Measurements from ENCODE around the gene FOXF1. TPM values are rescaled to one million over a fixed set of nuclear protein-coding genes. Genes with fewer than 3 reads are reported as not detected.

Gene FOXF1
- total and polyA plus RNA-seq, 3 donors from 2014 or later = 0.91 to 2.8 (median 2.0) TPM

- H3K27me3 ChIP-seq = no peaks in the 10 kb centered on the region
- TF ChIP-seq CTCF (IDR thresholded peaks at IDR 0.05) (no peak), POLR2A (IDR thresholded peaks at IDR 0.05) (no peak)
- no peak overlapping the region for H3K4me3 ChIP-seq
- H3K4me1 ChIP-seq = no peaks in the 10 kb centered on the region
- WGBS, 2 donors = 93 to 98% methylated on average over 5 of the region's 5 CpGs
- H3K9me3 ChIP-seq = no peaks in the 10 kb centered on the region
- DNase-seq = no peak
- intact Hi-C loops (cut with DNase I; ENCODE audit: low total_unique reads) = no loop called here
- H3K27ac ChIP-seq = no peak overlapping the region
- H3K36me3 ChIP-seq (ENCODE audit: low read depth, missing control alignments) = no peaks in the 10 kb centered on the region
Measured at GRCh38 chr16:86472366-86472765, 38.0 kb upstream of the FOXF1 start.

- peaks cover 4% of the 10 kb centered on the region for H3K4me1 ChIP-seq
- DNase-seq = no peak
- H3K9me3 ChIP-seq = no peaks in the 10 kb centered on the region
- no peaks in the 10 kb centered on the region for H3K27me3 ChIP-seq
- no peak overlapping the region for H3K27ac ChIP-seq
- no peaks in the 10 kb centered on the region for H3K36me3 ChIP-seq (ENCODE audit: low read depth, missing control alignments)
- TF ChIP-seq POLR2A (IDR thresholded peaks at IDR 0.05) (no peak), CTCF (IDR thresholded peaks at IDR 0.05) (no peak)
- intact Hi-C loops (cut with DNase I; ENCODE audit: low total_unique reads) = no loop called here
- 23 to 43% methylated on average over 11 of the region's 11 CpGs for whole genome bisulfite sequencing, 2 donors
- H3K4me3 ChIP-seq = no peak overlapping the region
Measured at GRCh38 chr16:86476956-86477534, 33.3 kb upstream of the FOXF1 start.

- no peak overlapping the region for H3K4me3 ChIP-seq
- TF ChIP-seq POLR2A (IDR thresholded peaks at IDR 0.05) (no peak), CTCF (IDR thresholded peaks at IDR 0.05) (no peak)
- WGBS, 2 donors = 51 to 68% methylated on average over 5 of the region's 5 CpGs
- H3K27ac ChIP-seq = no peak overlapping the region
- H3K4me1 ChIP-seq = peaks cover 4% of the 10 kb centered on the region
- no peaks in the 10 kb centered on the region for H3K36me3 ChIP-seq (ENCODE audit: low read depth, missing control alignments)
- intact Hi-C loops (cut with DNase I; ENCODE audit: low total_unique reads) = no loop called here
- no peak for DNase-seq
- no peaks in the 10 kb centered on the region for H3K9me3 ChIP-seq
- no peaks in the 10 kb centered on the region for H3K27me3 ChIP-seq
Measured at GRCh38 chr16:86477642-86478041, 32.7 kb upstream of the FOXF1 start.

- Histone ChIP-seq H3K9me3 (no peaks in the 10 kb centered on the region), H3K36me3 (ENCODE audit: low read depth, missing control alignments) (no peaks in the 10 kb centered on the region), H3K4me1 (peaks cover 4% of the 10 kb centered on the region), H3K4me3 (no peak overlapping the region), H3K27me3 (no peaks in the 10 kb centered on the region), H3K27ac (no peak overlapping the region)
- no peak for DNase-seq
- TF ChIP-seq CTCF (IDR thresholded peaks at IDR 0.05) = no peak
- TF ChIP-seq POLR2A (IDR thresholded peaks at IDR 0.05) = no peak
- intact Hi-C loops (cut with DNase I; ENCODE audit: low total_unique reads) = no loop called here
Measured at GRCh38 chr16:86478779-86479178, 31.5 kb upstream of the FOXF1 start.

GRCh38 chr16:86479419-86479818 lies 30.9 kb upstream of the FOXF1 start:
- Histone ChIP-seq H3K4me1 (peaks cover 4% of the 10 kb centered on the region), H3K9me3 (no peaks in the 10 kb centered on the region), H3K27me3 (no peaks in the 10 kb centered on the region), H3K4me3 (no peak overlapping the region), H3K27ac (no peak overlapping the region), H3K36me3 (ENCODE audit: low read depth, missing control alignments) (no peaks in the 10 kb centered on the region)
- WGBS, 2 donors = 28 to 60% methylated on average over 9 of the region's 9 CpGs
- intact Hi-C loops (cut with DNase I; ENCODE audit: low total_unique reads) = no loop called here
- TF ChIP-seq CTCF (IDR thresholded peaks at IDR 0.05) (no peak), POLR2A (IDR thresholded peaks at IDR 0.05) (no peak)
- no peak for DNase-seq

Data from testis (tissue), 3 donors.